ENCODE measurements around the gene CAPZA2. TPM values are rescaled to one million over a fixed set of nuclear protein-coding genes. Genes with fewer than 3 reads are reported as not detected.

Gene CAPZA2
- total RNA-seq, 2 experiments from 2014 or later, result 93.6 to 96.5 TPM

GRCh38 chr7:116929914-116930913, 67.8 kb downstream of the CAPZA2 start:
- no peak overlapping the region for H3K27ac Mint-ChIP-seq
- TF ChIP-seq CTCF (IDR thresholded peaks at IDR 0.05), result peak; percentile 97
- POLR2A ChIA-PET, result interaction anchor here (0.8 to 1.0 kb wide), 2 partner anchors 65 to 197 kb away, joined by 3 to 5 read pairs; no protein-coding TSS in a partner anchor
- DNase-seq (peak; percentile 63 to 85 (median 71)), ATAC-seq (ENCODE audit: poor library complexity) (peak; percentile 93)
- peaks cover 9% of the 10 kb centered on the region for H3K27me3 Mint-ChIP-seq
- no peaks in the 10 kb centered on the region for H3K36me3 Mint-ChIP-seq (ENCODE audit: low read depth)
- intact Hi-C loops (cut with DNase I, micrococcal nuclease), result loop anchor here (1.0 to 10.0 kb wide), 8 partner anchors 55 to 1225 kb away; no protein-coding TSS in a partner anchor
- Histone ChIP-seq H3K9me3 (ENCODE audit: control insufficient read depth in 1 of 2, insufficient read depth in 1 of 2, low read length in 2 of 2) (no peaks in the 10 kb centered on the region), H3K4me3 (ENCODE audit: low read length) (no peak overlapping the region), H3K27me3 (ENCODE audit: control insufficient read depth in 1 of 2, insufficient read depth in 2 of 2, low read length in 2 of 2) (no peaks in the 10 kb centered on the region), H3K27ac (ENCODE audit: low read depth in 1 of 2, low read length in 2 of 2) (no peak overlapping the region), H3K36me3 (ENCODE audit: insufficient read depth, low read length) (no peaks in the 10 kb centered on the region), H3K4me1 (ENCODE audit: insufficient read depth, low read length) (peaks cover 6% of the 10 kb centered on the region)
- CTCF ChIA-PET, result interaction anchor here (0.7 to 1.7 kb wide), 13 partner anchors 10 to 786 kb away, joined by 3 to 20 read pairs (median 4); partner anchors contain the start of gene ST7
- no peak overlapping the region for H3K4me3 Mint-ChIP-seq
- H3K9me3 Mint-ChIP-seq, result no peaks in the 10 kb centered on the region
- H3K4me1 Mint-ChIP-seq (ENCODE audit: low read depth), result peaks cover 8% of the 10 kb centered on the region

GRCh38 chr7:116932566-116932965, 70.2 kb downstream of the CAPZA2 start:
- H3K4me1 Mint-ChIP-seq (ENCODE audit: low read depth), result peaks cover 8% of the 10 kb centered on the region
- TF ChIP-seq CTCF (IDR thresholded peaks at IDR 0.05), result no peak
- DNase-seq (no peak), ATAC-seq (ENCODE audit: poor library complexity) (no peak)
- peaks cover 14% of the 10 kb centered on the region for H3K27me3 Mint-ChIP-seq
- no peak overlapping the region for H3K4me3 ChIP-seq (ENCODE audit: low read length)
- H3K9me3 Mint-ChIP-seq, result no peaks in the 10 kb centered on the region
- intact Hi-C loops (cut with DNase I, micrococcal nuclease), result loop anchor here in 1 of 2 experiments (10.0 kb wide), 1 partner anchor 1222 kb away; no protein-coding TSS in a partner anchor
- H3K36me3 Mint-ChIP-seq (ENCODE audit: low read depth), result no peaks in the 10 kb centered on the region
- H3K27ac ChIP-seq (ENCODE audit: low read depth in 1 of 2, low read length in 2 of 2), result no peak overlapping the region
- no peaks in the 10 kb centered on the region for H3K9me3 ChIP-seq (ENCODE audit: control insufficient read depth in 1 of 2, insufficient read depth in 1 of 2, low read length in 2 of 2)
- POLR2A ChIA-PET, result interaction anchor here (0.6 kb wide), 1 partner anchor 21 kb away, joined by 3 read pairs; the partner anchor contains the start of gene ST7
- no peak overlapping the region for H3K4me3 Mint-ChIP-seq
- no peaks in the 10 kb centered on the region for H3K27me3 ChIP-seq (ENCODE audit: control insufficient read depth in 1 of 2, insufficient read depth in 2 of 2, low read length in 2 of 2)
- H3K27ac Mint-ChIP-seq, result no peak overlapping the region
- peaks cover 6% of the 10 kb centered on the region for H3K4me1 ChIP-seq (ENCODE audit: insufficient read depth, low read length)
- H3K36me3 ChIP-seq (ENCODE audit: insufficient read depth, low read length), result no peaks in the 10 kb centered on the region
- CTCF ChIA-PET, result interaction anchor here (0.6 to 1.2 kb wide), 3 partner anchors 173 to 197 kb away, joined by 3 read pairs; no protein-coding TSS in a partner anchor

GRCh38 chr7:116933465-116933864, 71.1 kb downstream of the CAPZA2 start:
- Histone ChIP-seq H3K36me3 (ENCODE audit: insufficient read depth, low read length) (no peaks in the 10 kb centered on the region), H3K27ac (ENCODE audit: low read depth in 1 of 2, low read length in 2 of 2) (no peak overlapping the region), H3K4me1 (ENCODE audit: insufficient read depth, low read length) (peaks cover 6% of the 10 kb centered on the region), H3K27me3 (ENCODE audit: control insufficient read depth in 1 of 2, insufficient read depth in 2 of 2, low read length in 2 of 2) (no peaks in the 10 kb centered on the region), H3K9me3 (ENCODE audit: control insufficient read depth in 1 of 2, insufficient read depth in 1 of 2, low read length in 2 of 2) (no peaks in the 10 kb centered on the region), H3K4me3 (ENCODE audit: low read length) (no peak overlapping the region)
- Mint-ChIP-seq H3K9me3 (no peaks in the 10 kb centered on the region), H3K27ac (no peak overlapping the region), H3K27me3 (peaks cover 14% of the 10 kb centered on the region), H3K4me3 (no peak overlapping the region), H3K4me1 (ENCODE audit: low read depth) (peaks cover 8% of the 10 kb centered on the region), H3K36me3 (ENCODE audit: low read depth) (no peaks in the 10 kb centered on the region)
- no peak for TF ChIP-seq CTCF (IDR thresholded peaks at IDR 0.05)
- no peak for DNase-seq
- ATAC-seq (ENCODE audit: poor library complexity), result no peak
- ChIA-PET POLR2A (no interaction called here), CTCF (no interaction called here)
- intact Hi-C loops (cut with DNase I, micrococcal nuclease), result loop anchor here in 1 of 2 experiments (10.0 kb wide), 1 partner anchor 1221 kb away; no protein-coding TSS in a partner anchor

Data from CD4-positive, alpha-beta T cell (primary cell).